HG03060 (cell line): ENCODE measurements around the gene LATS1.
"Not testable (repeated sequence)": the region's sequence is repeated elsewhere in the genome, so short reads cannot be mapped to it uniquely, and the experiment has no call there.

Experiments
- ATAC-seq: cut with Tn5 transposase; IDR thresholded peaks from one replicate; pipeline ENCODE4 v1.9.1; 2021; ENCODE audit warnings: low read depth, moderate number of reproducible peaks; ENCODE audit not compliant: unreplicated experiment

LATS1 gene

GRCh38 chr6:149680503-149680902, 37.4 kb downstream of the LATS1 start:
- ATAC-seq = no peak

- not testable (repeated sequence) for ATAC-seq
These were observed 45.6 kb downstream of the LATS1 start for GRCh38 chr6:149672265-149672664.

GRCh38 chr6:149660028-149660427, 57.9 kb downstream of the LATS1 start:
- no peak for ATAC-seq

GRCh38 chr6:149657441-149657840, 60.5 kb downstream of the LATS1 start:
- ATAC-seq = no peak

DNA sequence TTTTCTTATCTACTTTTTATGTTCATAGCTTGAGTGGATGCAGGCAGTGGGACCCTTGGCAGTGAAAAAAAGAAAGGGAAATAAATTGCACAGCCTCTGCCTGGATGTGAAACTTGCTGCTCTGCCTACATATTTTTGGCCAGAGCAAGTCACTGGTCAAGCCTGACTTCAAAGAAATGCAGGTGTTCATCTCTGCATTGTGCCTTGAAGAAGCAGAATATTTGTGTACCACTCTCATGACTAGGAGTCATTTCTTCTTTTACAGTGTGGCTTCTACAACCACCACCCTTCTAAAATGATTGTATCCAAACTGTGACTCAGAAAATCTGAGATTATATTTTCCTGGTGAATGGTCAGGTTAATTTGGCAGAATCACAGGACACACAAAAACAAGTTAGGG, 66.8 kb downstream of the LATS1 start:
- ATAC-seq = no peak

- ATAC-seq = peak; percentile 73
These were observed 69.5 kb downstream of the LATS1 start, which contains the start of gene KATNA1 for GRCh38 chr6:149648148-149649145. Gene KATNA1, minus strand, starts transcription at chr6:149648714. Its CDS starts 10,167 bp downstream, at chr6:149638547.

GRCh38 chr6:149646599-149646998, 71.3 kb downstream of the LATS1 start:
- ATAC-seq = no peak

GRCh38 chr6:149642829-149643580, 74.9 kb downstream of the LATS1 start:
- no peak for ATAC-seq

GRCh38 chr6:149636124-149636523, 81.8 kb downstream of the LATS1 start:
- ATAC-seq = no peak

- ATAC-seq = no peak
These were observed 83.6 kb downstream of the LATS1 start for GRCh38 chr6:149634315-149634714.

DNA sequence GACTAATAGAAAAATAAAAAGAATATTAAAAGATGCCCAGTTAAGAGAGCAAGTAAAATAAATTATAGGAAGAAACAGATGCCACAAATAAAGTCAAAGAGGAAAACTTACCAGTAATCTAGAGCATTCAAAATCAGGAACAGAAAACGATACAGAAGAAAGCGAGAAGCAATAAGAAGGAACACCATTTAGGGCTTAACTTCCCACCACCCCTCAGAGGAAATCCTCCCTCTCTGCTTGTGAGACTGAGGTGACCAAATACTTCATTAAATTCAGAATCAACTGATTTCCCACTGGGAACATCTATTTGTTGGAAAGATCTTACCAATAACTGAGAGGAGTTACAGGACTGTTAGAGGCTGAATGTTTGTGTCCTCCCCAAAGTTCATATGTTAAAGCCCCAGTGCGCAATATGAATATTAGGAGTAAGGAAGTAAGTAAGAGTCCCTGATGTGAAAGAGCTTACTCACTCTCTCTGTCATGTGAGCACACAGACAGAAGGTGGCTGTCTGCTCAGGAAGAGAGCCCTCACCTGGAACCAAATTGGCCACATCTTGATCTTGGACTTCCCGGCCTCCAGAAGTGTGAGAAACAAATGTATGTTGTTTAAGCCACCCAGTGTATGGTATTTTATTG, 88.9 kb downstream of the LATS1 start:
- peak; percentile 86 for ATAC-seq

- no peak for ATAC-seq
These were observed 90.2 kb downstream of the LATS1 start for GRCh38 chr6:149627672-149628071.

DNA sequence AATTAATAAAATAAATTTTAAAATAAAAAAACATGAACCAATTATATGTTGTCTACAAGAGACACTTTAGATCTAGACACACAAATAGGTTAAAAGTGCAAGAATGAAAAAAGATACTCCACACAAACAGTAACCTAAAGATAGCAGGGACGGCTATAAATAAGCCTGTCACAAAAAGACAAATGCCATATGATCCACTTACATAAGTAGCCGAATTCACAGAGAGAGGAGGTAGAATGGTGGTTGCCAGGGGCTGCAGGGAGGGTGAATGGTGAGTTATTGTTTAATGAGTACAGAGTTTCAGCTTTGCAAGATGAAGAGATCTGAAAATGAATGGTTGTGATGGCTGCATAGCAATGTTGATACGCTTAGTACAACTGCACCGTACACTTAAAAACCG, 102.1 kb downstream of the LATS1 start:
- ATAC-seq = no peak

GRCh38 chr6:149614337-149614736, 103.6 kb downstream of the LATS1 start:
- ATAC-seq = no peak

DNA sequence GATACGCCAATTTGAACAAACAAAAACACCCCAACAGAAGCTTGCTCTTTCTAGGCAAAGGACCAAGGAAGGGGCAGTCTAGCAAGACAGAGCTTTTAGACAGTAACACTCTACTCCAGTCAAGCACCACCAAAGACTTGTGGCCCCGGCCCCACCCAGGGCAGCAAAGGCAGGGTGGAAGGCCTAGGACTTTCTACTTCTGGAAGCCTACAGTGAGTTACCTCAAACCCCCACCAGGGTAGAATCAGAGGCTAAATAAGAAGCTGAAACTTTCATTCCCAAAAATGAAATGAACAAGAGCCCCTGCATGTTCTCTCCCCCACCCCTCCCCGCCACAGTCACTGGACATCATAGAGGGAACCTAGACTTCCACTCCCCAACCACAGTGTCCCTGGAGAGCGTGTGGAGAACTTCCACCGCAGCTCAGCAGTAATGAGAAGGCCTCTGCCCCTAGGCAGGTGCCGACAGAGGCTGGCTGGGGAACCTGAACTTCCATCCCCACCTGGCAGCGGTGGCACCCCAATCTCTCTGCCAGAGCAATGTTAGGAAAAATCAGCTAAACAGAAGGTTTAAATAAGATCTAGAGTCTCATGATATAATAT, 109.4 kb downstream of the LATS1 start:
- no peak for ATAC-seq
